Measurements from ENCODE around the gene PTPDC1.
A peak's percentile ranks its signal among the peaks of the same experiment; 100 is the strongest.
"Not testable (repeated sequence)": the region's sequence is repeated elsewhere in the genome, so short reads cannot be mapped to it uniquely, and the experiment has no call there.

Gene PTPDC1

DNA sequence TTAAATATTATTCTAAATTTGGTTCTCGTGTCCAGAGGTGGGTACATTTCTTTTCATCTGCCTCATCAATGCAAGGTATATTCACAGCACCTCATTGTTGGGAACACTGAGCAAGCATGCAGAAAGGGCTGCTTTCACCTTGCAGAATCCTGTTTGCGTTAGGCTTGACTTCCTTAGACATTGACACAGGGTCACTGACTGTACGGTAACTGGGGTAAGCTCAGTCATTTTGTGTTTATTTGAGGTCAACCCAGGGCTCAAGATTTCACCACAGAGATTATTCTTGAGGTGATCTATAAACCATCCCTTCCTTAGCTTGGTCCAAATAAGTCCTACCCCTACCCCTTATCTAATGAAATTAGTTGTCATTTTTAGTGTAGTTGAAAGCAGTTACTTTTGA is 1.7 kb upstream of the PTPDC1 start:
- DNase-seq (no peak), ATAC-seq (peak; percentile 61)
- Mint-ChIP-seq H3K4me3 (no peak overlapping the region), H3K9me3 (no peaks in the 10 kb centered on the region), H3K27ac (no peak overlapping the region), H3K27me3 (no peaks in the 10 kb centered on the region), H3K4me1 (peaks cover 19% of the 10 kb centered on the region)

DNA sequence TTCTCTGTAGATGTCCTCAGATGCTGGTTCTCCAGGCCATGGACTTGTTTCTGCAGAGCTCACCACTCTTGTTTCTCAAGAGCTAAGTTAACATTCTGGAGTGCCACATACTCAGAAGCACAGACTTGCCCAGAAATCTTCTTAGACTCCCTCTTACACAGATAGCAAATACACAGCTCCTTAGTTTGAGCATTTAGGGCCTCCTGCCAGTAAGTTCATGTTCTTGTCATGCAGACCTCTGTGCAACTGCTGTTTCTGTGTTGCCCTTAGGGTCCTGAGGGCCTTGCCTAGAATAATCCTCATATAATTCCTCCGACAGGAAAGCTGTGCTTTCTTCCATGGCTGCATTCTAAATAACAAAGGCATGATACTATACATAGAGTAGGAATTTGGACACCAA is 1.3 kb upstream of the PTPDC1 start:
- Mint-ChIP-seq H3K9me3 (no peaks in the 10 kb centered on the region), H3K27me3 (no peaks in the 10 kb centered on the region), H3K4me3 (no peak overlapping the region), H3K27ac (no peak overlapping the region), H3K4me1 (peaks cover 19% of the 10 kb centered on the region)
- DNase-seq: no peak
- ATAC-seq: no peak

DNA sequence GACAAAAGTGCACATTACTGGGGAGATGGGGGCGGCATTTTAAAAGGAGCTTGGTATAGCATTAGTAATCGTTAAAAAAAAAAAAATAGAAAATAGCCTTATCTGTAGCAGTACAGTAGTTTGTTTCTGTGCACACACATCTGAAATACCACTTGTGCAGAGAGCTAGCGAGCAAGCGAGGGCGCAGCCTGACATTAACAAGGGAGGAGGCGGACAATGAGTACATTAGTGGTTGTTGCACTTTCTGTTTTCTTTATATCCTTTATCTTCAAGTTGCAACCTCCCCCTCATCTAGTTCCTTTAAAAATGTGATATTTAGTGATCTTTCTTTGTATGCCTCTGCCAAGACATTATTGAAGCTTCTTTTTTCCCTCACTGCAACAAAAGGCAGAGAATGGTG is 880 bp upstream of the PTPDC1 start:
- DNase-seq (no peak), ATAC-seq (no peak)
- Mint-ChIP-seq H3K4me3 (no peak overlapping the region), H3K27ac (peak overlapping the region in 1 of 2 donors; percentile 24), H3K9me3 (no peaks in the 10 kb centered on the region), H3K4me1 (peaks cover 19% of the 10 kb centered on the region), H3K27me3 (no peaks in the 10 kb centered on the region)

DNA sequence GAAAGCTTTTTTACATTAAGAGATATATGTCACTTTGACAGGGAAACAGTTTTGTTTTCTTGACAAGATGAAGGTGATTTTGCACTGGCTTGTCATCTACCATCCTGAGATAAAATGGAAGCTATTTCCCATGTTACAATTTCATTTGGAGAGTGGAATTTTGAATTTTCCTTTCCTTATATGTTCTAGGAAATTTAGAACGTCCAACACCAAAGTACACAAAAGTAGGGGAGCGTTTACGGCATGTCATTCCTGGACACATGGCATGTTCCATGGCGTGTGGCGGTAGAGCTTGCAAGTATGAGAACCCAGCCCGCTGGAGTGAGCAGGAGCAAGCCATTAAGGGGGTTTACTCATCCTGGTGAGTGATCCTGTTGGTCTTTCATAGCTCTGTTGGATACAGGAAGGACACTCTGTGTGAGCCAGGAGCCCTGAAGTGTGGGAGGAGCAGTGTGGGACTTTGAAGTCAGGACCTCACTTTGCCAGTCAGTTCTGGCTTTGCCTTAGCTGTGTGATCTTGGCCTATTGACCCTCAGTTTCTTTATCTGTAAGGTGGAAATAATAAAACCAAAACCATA is 887 bp downstream of the PTPDC1 start:
- Mint-ChIP-seq H3K4me1 (peaks cover 19% of the 10 kb centered on the region), H3K9me3 (no peaks in the 10 kb centered on the region), H3K4me3 (no peak overlapping the region), H3K27ac (peak overlapping the region in 1 of 2 donors; percentile 73), H3K27me3 (no peaks in the 10 kb centered on the region)
- ATAC-seq: no peak
- DNase-seq: no peak

DNA sequence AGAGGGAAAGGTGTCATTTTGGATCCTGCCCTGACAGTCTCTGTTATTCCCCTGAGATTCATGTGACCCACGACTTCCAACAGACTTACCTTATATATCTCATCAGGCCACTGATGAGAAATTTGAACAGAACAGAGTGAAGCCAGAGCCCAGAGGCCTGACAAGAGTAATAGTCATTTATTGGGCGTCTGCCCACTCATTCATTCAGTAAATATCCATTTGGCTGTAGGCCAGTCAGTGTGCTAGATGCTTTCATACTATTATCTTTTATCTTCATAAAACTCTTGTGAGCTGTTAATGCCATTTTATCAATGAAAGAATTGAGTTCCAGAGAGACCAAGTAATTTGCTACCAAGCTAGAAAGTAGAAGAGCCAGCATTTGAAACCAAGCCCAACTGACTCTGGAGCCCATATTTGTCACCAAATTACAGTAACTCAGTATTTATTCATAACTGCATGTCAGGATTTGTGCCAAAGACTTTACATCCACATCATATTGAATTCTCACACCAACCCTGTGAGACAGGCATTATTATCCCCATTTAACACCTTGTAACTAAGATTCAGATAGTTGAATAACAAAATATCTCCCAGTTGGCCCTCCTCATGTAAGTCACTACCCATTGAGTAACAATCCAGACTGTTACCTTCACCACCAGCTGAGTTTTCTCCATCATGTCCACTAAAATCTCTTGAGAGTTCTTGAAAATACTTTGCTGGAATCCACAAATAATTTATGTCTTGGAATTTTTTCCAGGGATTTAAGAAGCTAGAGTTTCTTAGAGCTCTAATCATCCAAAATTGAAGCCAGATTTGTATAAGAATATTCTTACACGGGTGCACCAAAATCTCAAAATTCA is 2.5 kb downstream of the PTPDC1 start:
- no peaks in the 10 kb centered on the region for H3K27me3 Mint-ChIP-seq
- peak overlapping the region; percentile 44 to 80 for H3K27ac Mint-ChIP-seq
- H3K4me3 Mint-ChIP-seq: no peak overlapping the region
- ATAC-seq (no peak), DNase-seq (no peak)
- peaks cover 14% of the 10 kb centered on the region for H3K4me1 Mint-ChIP-seq
- H3K9me3 Mint-ChIP-seq: no peaks in the 10 kb centered on the region

DNA sequence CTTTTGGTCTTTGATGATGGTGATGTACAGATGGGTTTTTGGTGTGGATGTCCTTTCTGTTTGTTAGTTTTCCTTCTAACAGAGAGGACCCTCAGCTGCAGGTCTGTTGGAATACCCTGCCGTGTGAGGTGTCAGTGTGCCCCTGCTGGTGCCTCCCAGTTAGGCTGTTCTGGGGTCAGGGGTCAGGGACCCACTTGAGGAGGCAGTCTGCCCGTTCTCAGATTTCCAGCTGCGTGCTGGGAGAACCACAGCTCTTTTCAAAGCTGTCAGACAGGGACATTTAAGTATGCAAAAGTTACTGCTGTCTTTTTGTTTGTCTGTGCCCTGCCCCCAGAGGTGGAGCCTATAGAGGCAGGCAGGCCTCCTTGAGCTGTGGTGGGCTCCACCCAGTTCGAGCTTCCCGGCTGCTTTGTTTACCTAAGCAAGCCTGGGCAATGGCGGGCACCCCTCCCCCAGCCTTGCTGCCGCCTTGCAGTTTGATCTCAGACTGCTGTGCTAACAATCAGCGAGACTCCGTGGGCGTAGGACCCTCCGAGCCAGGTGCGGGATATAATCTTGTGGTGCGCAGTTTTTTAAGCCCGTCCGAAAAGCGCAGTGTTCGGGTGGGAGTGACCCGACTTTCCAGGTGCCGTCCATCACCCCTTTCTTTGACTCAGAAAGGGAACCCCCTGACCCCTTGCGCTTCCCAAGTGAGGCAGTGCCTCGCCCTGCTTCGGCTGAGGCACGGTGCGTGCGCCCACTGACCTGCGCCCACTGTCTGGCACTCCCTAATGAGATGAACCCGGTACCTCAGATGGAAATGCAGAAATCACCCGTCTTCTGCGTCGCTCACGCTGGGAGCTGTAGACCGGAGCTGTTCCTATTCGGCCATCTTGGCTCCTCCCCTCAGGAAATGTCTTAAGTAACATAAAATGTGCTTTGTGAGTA is 10.2 kb downstream of the PTPDC1 start:
- not testable (repeated sequence) for DNase-seq, H3K9me3 Mint-ChIP-seq, ATAC-seq, H3K4me3 Mint-ChIP-seq, H3K27me3 Mint-ChIP-seq, H3K27ac Mint-ChIP-seq, H3K4me1 Mint-ChIP-seq

DNA sequence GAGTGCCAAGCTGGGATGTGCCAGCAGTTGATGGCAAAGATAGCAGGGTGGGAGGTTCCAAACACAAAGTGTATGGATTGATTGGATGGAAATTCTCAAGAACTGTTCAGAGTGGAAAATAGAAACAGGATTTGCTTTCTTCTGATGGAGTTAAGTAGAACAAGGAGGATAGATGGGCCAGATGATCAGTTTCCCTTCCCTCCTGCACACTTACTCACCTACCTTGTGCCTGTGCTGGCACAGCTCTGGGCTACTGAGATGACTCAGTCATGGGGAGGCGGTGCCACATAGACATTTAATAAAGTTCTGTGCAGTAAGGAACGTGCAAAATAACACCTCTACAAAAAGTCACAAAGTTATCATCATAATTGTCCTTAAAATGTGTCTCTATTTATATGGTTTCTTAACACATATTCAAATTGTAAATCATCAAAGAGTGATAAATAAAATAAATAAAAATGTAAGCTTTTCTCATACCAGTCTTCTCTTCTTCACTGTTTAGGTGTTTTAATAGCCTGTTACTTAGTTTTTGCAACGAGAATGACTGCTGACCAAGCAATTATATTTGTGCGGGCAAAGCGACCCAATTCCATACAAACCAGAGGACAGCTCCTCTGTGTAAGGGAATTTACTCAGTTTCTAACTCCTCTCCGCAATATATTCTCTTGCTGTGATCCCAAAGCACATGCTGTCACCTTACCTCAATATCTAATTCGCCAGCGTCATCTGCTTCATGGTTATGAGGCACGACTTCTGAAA is 12.7 kb downstream of the PTPDC1 start:
- DNase-seq (no peak), ATAC-seq (no peak)
- Mint-ChIP-seq H3K4me3 (no peak overlapping the region), H3K9me3 (no peaks in the 10 kb centered on the region), H3K27me3 (no peaks in the 10 kb centered on the region), H3K27ac (no peak overlapping the region), H3K4me1 (peaks cover 10% of the 10 kb centered on the region)

DNA sequence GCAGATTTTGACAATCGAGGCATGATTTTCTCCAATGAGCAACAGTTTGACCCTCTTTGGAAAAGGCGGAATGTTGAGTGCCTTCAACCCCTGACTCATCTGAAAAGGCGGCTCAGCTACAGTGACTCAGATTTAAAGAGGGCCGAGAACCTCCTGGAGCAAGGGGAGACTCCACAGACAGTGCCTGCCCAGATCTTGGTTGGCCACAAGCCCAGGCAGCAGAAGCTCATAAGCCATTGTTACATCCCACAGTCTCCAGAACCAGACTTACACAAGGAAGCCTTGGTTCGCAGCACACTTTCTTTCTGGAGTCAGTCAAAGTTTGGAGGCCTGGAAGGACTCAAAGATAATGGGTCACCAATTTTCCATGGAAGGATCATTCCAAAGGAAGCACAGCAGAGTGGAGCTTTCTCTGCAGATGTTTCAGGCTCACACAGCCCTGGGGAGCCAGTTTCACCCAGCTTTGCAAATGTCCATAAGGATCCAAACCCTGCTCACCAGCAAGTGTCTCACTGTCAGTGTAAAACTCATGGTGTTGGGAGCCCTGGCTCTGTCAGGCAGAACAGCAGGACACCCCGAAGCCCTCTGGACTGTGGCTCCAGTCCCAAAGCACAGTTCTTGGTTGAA is 13.6 kb downstream of the PTPDC1 start:
- H3K27me3 Mint-ChIP-seq: no peaks in the 10 kb centered on the region
- H3K4me3 Mint-ChIP-seq: no peak overlapping the region
- peaks cover 10% of the 10 kb centered on the region for H3K4me1 Mint-ChIP-seq
- no peak for ATAC-seq
- no peak for DNase-seq
- H3K27ac Mint-ChIP-seq: no peak overlapping the region
- no peaks in the 10 kb centered on the region for H3K9me3 Mint-ChIP-seq

DNA sequence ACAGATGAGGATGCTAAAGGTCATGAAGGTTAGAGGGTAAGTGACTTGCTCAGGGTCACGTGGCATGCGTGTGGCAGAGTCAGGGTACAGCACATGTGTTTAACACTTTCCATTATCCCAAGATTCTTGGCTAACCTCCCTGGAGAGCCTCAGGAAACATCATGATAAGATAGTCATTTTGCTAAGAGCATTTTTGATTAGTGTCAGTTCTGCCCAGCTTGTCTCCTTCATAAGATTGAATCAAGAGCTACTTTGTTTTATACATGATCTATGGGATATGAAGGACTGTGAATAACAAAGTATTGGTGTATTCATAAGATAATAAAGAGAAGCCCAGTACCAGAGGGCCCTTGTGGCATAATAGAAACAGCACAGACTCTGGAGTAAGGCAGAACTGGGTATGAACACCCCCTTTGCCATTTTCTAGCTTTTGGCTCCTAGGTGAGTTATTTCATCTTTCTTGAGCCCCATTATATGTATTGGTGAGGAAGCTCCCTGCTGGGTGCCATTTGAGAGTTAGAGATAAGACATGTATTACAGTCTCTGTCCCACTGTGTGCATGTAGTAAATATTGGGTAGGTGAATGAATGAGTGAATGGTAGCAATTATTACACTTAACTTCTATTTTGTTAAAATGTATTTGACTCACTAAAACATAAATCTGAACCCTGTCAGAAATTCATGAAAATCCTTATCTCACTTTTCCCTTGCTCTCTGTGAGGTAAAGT is 16.1 kb downstream of the PTPDC1 start:
- Mint-ChIP-seq H3K4me3 (no peak overlapping the region), H3K4me1 (peaks cover 10% of the 10 kb centered on the region), H3K27me3 (no peaks in the 10 kb centered on the region), H3K9me3 (no peaks in the 10 kb centered on the region), H3K27ac (no peak overlapping the region)
- DNase-seq (no peak), ATAC-seq (no peak)

DNA sequence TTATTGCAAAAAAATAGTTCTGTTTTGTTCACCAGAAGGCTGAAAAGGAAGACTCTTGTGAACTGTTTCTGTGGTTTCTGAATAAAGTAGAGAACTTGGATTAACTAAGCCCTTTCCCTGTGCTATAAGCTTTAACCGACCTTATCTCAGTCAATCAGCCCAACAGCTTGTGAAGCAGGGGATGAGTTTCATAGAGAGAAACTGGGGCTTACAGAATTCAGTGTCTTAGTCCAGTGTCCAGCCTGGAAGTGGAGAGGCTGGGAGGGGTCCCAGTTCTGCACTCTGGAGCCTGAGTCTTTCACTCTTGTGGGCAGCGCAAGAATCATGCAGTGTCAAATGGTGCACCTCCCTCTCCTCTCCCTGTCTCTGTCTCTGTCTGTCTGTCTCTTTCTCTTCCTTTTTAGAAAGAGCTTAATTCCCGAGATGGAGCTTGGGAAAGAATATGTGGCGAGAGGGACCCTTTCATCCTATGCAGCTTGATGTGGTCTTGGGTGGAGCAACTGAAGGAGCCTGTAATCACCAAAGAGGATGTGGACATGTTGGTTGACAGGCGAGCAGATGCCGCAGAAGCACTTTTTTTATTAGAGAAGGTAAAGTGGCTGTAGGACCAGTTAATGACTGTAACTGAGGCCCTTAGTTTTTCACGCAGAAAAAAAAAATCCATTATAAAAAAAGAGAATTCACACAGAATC is 17.0 kb downstream of the PTPDC1 start:
- H3K4me3 Mint-ChIP-seq: no peak overlapping the region
- DNase-seq (no peak), ATAC-seq (no peak)

DNA sequence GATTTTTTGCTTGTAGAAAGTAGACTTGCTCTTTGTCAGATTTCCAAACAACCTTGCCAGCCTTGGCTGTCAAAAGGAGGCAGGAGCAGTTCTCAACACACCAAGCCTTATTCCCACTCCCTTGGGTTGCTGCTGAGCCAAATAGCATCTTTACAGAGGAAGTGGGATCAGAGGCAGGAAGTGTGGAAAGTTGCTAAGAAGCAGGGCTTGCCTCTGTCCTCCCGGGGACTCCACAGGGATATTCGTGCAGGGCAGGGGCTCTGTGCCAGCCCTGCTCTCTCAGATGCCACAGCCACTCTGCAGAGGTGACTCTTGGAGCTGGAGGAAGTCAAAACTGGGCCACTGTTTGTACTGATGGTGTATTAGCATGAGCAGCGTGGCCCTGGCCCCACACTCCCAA is 24.3 kb downstream of the PTPDC1 start:
- no peak for ATAC-seq
- H3K27me3 Mint-ChIP-seq: no peaks in the 10 kb centered on the region
- H3K9me3 Mint-ChIP-seq: no peaks in the 10 kb centered on the region
- no peak overlapping the region for H3K4me3 Mint-ChIP-seq
- H3K27ac Mint-ChIP-seq: no peak overlapping the region
- H3K4me1 Mint-ChIP-seq: peaks cover 6% of the 10 kb centered on the region
- DNase-seq: no peak

More for the DNA sequence above, 17.0 kb downstream of the PTPDC1 start:
- H3K9me3 Mint-ChIP-seq: no peaks in the 10 kb centered on the region
- peaks cover 10% of the 10 kb centered on the region for H3K4me1 Mint-ChIP-seq
- H3K27me3 Mint-ChIP-seq: no peaks in the 10 kb centered on the region
- peak overlapping the region in 1 of 2 donors; percentile 27 for H3K27ac Mint-ChIP-seq

DNA sequence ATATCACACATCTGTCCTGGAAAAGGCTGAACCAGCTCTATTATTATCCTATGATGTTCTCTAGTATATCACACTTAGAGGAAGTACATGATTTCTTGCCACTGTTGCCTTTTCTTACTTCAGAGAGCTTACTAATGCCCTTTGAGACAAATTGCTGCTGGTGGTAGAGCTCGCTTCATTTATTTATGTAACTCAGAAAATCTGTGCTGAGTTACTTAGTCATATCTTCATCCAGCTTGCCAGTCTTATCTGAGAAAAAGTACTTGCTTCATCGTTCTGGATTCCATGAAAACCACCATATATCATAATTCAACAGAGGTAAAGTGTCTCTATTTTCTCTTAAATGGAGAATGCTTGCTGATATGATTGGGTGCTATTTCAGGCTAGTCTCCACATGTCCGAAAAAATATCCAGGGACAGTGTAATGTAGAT is 26.6 kb downstream of the PTPDC1 start:
- Mint-ChIP-seq H3K4me1 (peaks cover 6% of the 10 kb centered on the region), H3K27me3 (no peaks in the 10 kb centered on the region), H3K9me3 (no peaks in the 10 kb centered on the region), H3K27ac (no peak overlapping the region), H3K4me3 (no peak overlapping the region)
- ATAC-seq: no peak
- no peak for DNase-seq

DNA sequence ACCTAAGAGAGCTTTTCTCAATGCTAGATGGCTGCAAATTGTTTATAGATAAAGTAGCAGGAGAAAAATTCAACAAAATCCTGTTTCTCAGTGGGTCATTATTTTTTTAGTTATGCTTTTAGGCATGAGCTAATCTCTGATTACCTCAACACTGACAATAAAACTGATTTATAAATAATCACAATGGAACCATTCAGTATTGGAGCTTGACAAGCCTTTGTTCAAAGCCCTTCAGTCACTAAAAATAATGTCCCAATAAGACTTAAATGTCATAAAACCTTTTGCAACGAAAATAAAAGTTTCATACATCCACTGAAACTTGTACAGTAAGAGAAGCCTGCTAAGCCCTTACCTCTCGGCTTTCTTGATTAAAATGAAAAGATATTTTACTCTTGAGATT is 27.2 kb downstream of the PTPDC1 start:
- Mint-ChIP-seq H3K4me1 (peaks cover 6% of the 10 kb centered on the region), H3K4me3 (no peak overlapping the region), H3K27ac (no peak overlapping the region), H3K9me3 (no peaks in the 10 kb centered on the region), H3K27me3 (no peaks in the 10 kb centered on the region)
- no peak for DNase-seq
- no peak for ATAC-seq
